ENCODE data around the gene TCF7L2.

Gene TCF7L2

GRCh38 chr10:113161066-113161465 is 211.0 kb downstream of the TCF7L2 start (continued):
- TF ChIP-seq ARNTL (CRISPR knock-in tag; IDR thresholded peaks at IDR 0.05; ENCODE audit: borderline replicate concordance, low read depth): no peak

DNA sequence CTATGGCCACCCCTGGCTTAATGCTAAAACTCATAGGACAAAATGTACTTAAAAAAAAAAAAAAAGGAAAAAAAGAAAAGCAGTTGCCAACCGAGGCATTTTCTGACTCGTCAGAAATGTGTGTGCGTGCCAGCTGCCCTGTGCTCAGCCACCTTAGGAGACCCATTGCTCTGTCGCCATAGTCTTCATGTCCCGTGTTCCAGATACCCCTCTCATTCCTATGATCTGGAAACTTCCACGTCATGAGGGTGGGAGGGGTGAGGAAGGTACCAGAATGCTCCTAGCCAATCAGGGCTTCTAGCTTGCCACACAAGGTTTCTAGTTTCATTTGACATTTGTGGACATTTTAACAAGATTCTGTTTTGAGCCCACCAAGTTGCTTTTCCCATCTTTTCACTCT is 212.9 kb downstream of the TCF7L2 start:
- no peak for ATAC-seq
- no peak for TF ChIP-seq ZNF8 (CRISPR knock-in tag; IDR thresholded peaks at IDR 0.05)
- TF ChIP-seq, protein P1, sequence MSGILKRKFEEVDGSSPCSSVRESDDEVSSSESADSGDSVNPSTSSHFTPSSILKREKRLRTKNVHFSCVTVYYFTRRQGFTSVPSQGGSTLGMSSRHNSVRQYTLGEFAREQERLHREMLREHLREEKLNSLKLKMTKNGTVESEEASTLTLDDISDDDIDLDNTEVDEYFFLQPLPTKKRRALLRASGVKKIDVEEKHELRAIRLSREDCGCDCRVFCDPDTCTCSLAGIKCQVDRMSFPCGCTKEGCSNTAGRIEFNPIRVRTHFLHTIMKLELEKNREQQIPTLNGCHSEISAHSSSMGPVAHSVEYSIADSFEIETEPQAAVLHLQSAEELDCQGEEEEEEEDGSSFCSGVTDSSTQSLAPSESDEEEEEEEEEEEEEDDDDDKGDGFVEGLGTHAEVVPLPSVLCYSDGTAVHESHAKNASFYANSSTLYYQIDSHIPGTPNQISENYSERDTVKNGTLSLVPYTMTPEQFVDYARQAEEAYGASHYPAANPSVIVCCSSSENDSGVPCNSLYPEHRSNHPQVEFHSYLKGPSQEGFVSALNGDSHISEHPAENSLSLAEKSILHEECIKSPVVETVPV (CRISPR knock-in tag; IDR thresholded peaks at IDR 0.05): no peak
- TF ChIP-seq TSHZ2 (CRISPR knock-in tag; IDR thresholded peaks at IDR 0.05): no peak
- no peak for TF ChIP-seq ISL1 (CRISPR knock-in tag; IDR thresholded peaks at IDR 0.05)
- TF ChIP-seq TOX (CRISPR knock-in tag; IDR thresholded peaks at IDR 0.05; ENCODE audit: borderline replicate concordance): no peak
- no peak for TF ChIP-seq ZNF565 (CRISPR knock-in tag; conservative IDR thresholded peaks at IDR 0.05; ENCODE audit: low read depth)
- no peak for TF ChIP-seq ARNTL (CRISPR knock-in tag; IDR thresholded peaks at IDR 0.05; ENCODE audit: borderline replicate concordance, low read depth)
- TF ChIP-seq SNAI2 (CRISPR knock-in tag; IDR thresholded peaks at IDR 0.05): no peak
- no peak for TF ChIP-seq GLIS3 (CRISPR knock-in tag; IDR thresholded peaks at IDR 0.05)

DNA sequence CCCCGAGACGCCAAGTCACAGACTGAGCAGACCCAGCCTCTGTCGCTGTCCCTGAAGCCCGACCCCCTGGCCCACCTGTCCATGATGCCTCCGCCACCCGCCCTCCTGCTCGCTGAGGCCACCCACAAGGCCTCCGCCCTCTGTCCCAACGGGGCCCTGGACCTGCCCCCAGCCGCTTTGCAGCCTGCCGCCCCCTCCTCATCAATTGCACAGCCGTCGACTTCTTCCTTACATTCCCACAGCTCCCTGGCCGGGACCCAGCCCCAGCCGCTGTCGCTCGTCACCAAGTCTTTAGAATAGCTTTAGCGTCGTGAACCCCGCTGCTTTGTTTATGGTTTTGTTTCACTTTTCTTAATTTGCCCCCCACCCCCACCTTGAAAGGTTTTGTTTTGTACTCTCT is 215.6 kb downstream of the TCF7L2 start:
- ATAC-seq: no peak

More for the DNA sequence above, 215.6 kb downstream of the TCF7L2 start:
- TF ChIP-seq ARNTL (CRISPR knock-in tag; IDR thresholded peaks at IDR 0.05; ENCODE audit: borderline replicate concordance, low read depth) (no peak), ESRRG (CRISPR knock-in tag; IDR thresholded peaks at IDR 0.05) (no peak), TSHZ2 (CRISPR knock-in tag; IDR thresholded peaks at IDR 0.05) (no peak), SNAI2 (CRISPR knock-in tag; IDR thresholded peaks at IDR 0.05) (no peak), ZNF565 (CRISPR knock-in tag; conservative IDR thresholded peaks at IDR 0.05; ENCODE audit: low read depth) (no peak), BACH2 (CRISPR knock-in tag; IDR thresholded peaks at IDR 0.05; ENCODE audit: borderline replicate concordance) (no peak), PATZ1 (CRISPR knock-in tag; IDR thresholded peaks at IDR 0.05; ENCODE audit: borderline replicate concordance) (no peak), ZNF70 (CRISPR knock-in tag; IDR thresholded peaks at IDR 0.05) (no peak), OSR1 (CRISPR knock-in tag; IDR thresholded peaks at IDR 0.05) (no peak), CSDC2 (CRISPR knock-in tag; IDR thresholded peaks at IDR 0.05) (no peak), ZFP30 (CRISPR knock-in tag; IDR thresholded peaks at IDR 0.05) (no peak), ZC3H10 (CRISPR knock-in tag; IDR thresholded peaks at IDR 0.05) (no peak), GLIS3 (CRISPR knock-in tag; IDR thresholded peaks at IDR 0.05) (no peak), ZNF8 (CRISPR knock-in tag; IDR thresholded peaks at IDR 0.05) (no peak), PPARA (CRISPR knock-in tag; IDR thresholded peaks at IDR 0.05; ENCODE audit: borderline replicate concordance) (no peak), RARB (CRISPR knock-in tag; IDR thresholded peaks at IDR 0.05) (no peak)
- TF ChIP-seq, protein P1 (CRISPR knock-in tag; IDR thresholded peaks at IDR 0.05): no peak
- TF ChIP-seq, protein P2, sequence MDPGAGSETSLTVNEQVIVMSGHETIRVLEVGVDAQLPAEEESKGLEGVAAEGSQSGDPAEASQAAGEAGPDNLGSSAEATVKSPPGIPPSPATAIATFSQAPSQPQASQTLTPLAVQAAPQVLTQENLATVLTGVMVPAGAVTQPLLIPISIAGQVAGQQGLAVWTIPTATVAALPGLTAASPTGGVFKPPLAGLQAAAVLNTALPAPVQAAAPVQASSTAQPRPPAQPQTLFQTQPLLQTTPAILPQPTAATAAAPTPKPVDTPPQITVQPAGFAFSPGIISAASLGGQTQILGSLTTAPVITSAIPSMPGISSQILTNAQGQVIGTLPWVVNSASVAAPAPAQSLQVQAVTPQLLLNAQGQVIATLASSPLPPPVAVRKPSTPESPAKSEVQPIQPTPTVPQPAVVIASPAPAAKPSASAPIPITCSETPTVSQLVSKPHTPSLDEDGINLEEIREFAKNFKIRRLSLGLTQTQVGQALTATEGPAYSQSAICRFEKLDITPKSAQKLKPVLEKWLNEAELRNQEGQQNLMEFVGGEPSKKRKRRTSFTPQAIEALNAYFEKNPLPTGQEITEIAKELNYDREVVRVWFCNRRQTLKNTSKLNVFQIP (CRISPR knock-in tag; IDR thresholded peaks at IDR 0.05; ENCODE audit: borderline replicate concordance, low read depth): no peak

All from SK-N-SH treated with all-trans-retinoic acid at 6 μM for 48 hours (cell line).